HG03565 (cell line): Measurements from ENCODE around the gene CAVIN1.
"Not testable (repeated sequence)": the region's sequence is repeated elsewhere in the genome, so short reads cannot be mapped to it uniquely, and the experiment has no call there.

Source experiments
- ATAC-seq: cut with Tn5 transposase; IDR thresholded peaks from one replicate; pipeline ENCODE4 v1.9.1; 2021; ENCODE audit warnings: mild to moderate bottlenecking, moderate library complexity; ENCODE audit not compliant: unreplicated experiment

The CAVIN1 gene

DNA sequence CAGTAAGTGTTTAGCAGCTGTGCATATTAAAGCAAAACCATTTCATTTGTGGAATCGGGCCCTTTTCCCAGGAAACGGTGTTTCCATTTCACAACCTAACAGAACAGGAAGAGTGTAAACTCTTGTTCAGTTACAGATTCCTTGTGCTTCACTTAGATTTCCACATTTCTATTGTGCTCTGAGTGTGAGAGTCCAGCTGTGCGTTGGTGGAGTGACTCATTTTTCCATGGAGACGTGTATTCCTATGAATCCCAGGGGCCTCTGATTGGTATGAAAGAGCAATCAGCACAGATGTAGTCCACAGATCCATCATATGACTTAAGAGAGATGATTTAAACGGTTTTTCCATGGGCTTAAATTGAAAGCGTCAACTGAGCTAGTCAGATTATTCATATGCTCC is 13.3 kb upstream of the CAVIN1 start:
- no peak for ATAC-seq

DNA sequence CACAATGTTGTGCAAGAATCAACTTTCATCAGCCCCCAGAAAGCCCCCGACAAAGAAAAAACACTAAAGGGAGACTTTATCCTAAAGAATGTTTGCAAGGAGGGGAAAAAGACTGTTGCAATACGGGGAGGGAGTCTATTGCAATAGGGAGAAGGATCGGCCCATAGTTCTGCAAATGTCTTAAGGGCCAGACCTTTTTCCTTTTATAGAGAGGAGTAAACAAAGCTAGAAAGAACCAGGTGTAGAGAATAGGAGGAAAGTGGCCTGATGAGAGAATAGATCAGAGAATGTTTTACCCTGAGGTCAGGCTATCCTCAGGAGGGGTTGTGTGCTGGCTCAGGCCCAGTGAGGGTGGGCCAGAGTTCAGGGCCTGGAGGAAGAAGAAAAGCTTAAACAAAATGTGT is 8.7 kb upstream of the CAVIN1 start:
- ATAC-seq, result no peak

GRCh38 chr17:42429726-42430447 is 6.8 kb upstream of the CAVIN1 start:
- ATAC-seq, result no peak

DNA sequence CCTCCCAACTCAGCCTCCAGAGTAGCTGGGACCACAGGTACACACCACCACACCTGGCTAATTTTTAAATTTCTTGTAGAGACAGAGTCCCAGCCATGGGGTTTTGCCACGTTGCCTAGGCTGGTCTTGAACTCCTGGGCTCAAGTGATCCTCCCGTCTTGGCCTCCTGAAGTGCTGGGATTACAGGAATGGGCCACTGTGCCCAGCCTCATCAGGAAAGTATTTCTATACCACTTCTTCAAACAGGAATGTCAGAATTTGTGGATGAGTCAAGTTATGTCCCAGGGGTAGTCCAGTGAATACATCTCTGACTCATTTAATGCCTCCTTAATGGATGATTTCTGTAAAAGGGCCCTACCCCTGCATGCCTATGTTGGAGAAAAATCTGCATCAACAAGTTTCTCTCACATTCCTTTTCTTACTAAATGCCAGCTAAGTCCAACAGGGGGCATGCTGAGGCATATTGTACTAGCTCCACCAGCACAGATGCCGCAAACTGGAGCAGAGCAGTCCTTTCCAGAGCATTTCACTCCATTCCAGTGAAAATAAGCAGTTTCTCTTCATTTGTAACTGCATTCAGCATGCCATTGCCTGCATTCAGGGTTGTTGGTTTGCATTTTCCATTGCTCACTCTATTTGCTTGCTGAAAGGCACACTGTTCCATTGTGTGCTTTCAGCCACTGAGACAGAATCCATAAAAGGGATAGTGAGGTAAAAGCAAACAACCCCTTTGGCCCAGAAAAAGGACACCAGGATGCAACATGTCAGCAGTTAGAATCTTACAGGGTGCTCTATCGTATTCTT is 5.3 kb upstream of the CAVIN1 start:
- no peak for ATAC-seq

- no peak for ATAC-seq
Measured at GRCh38 chr17:42424991-42425610, 2.0 kb upstream of the CAVIN1 start.

- ATAC-seq, result no peak
Measured at GRCh38 chr17:42423766-42424165, 710 bp upstream of the CAVIN1 start.

- ATAC-seq, result no peak
Measured at GRCh38 chr17:42422412-42422957, 571 bp downstream of the CAVIN1 start.

- ATAC-seq, result no peak
Measured at GRCh38 chr17:42421507-42422338, 1.3 kb downstream of the CAVIN1 start.

- ATAC-seq, result no peak
Measured at GRCh38 chr17:42421136-42421506, 1.9 kb downstream of the CAVIN1 start.

GRCh38 chr17:42417981-42418380 is 5.1 kb downstream of the CAVIN1 start:
- ATAC-seq, result not testable (repeated sequence)

- ATAC-seq, result no peak
Measured at GRCh38 chr17:42414704-42415409, 8.2 kb downstream of the CAVIN1 start.

- ATAC-seq, result no peak
Measured at GRCh38 chr17:42413464-42414040, 9.5 kb downstream of the CAVIN1 start.

GRCh38 chr17:42411905-42412679 is 11.0 kb downstream of the CAVIN1 start:
- no peak for ATAC-seq

GRCh38 chr17:42411361-42411760 is 11.7 kb downstream of the CAVIN1 start:
- ATAC-seq, result no peak

GRCh38 chr17:42410319-42410685 is 12.8 kb downstream of the CAVIN1 start:
- no peak for ATAC-seq

DNA sequence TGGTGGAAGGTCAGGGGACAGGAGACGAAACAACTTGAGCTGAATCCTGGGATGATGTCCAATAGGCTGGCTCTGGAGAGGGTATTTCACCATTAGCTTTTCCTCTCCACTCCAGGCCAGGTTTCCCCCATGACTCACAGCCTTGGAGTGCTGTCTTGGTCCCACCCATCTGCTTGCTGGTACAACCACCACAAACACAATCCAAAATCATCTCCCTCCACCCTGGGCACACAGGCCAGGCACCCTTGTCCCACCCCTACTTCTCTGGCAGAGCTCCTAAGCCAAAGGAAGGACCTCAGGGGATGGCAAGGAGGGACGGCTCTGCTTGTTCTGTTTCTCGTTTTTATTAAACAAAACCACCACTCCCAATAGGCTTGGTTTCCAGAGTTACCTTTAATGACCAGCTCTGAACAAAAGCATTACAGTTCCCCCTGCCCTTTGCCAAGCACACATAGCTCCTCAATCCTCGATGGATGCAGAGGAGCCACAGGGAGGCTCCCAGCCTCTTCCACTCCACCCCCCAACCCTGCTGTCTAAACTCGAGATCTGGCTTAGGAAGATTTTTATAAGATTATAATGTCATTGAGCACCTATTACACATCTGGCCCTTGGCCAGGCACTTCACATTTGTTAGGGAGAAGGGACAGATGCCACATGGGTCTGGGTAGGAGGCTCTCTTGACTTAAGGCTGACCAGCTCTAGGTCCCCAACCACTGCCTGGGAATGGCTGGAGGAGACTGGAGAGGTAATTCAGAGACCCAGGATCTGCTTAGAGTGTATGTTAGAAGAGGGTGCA is 13.3 kb downstream of the CAVIN1 start:
- ATAC-seq, result no peak

GRCh38 chr17:42408061-42408460 is 15.0 kb downstream of the CAVIN1 start:
- no peak for ATAC-seq

- no peak for ATAC-seq
Measured at GRCh38 chr17:42407289-42407836, 15.7 kb downstream of the CAVIN1 start.
